ENCODE results near the gene ARPC1B.

- TF ChIP-seq CTCF (IDR thresholded peaks at IDR 0.05 in 4 of 5, conservative IDR thresholded peaks at IDR 0.05 in 1 of 5), result no peak
- no peak for TF ChIP-seq POLR2A (IDR thresholded peaks at IDR 0.05)
These were observed 48.1 kb upstream of the ARPC1B start for GRCh38 chr7:99326408-99326782.
